IPS DF 6.9 (cell line): Measurements from ENCODE around the gene LHX6.

Source experiments
- DNase-seq: peaks from one replicate; pipeline ENCODE4 v3.0.0-alpha.2; 2013; ENCODE audit warnings: low read depth, low spot score
- H3K27ac ChIP-seq: one replicate; pipeline ENCODE4 v1.5.1; 2013; ENCODE audit warnings: low read length, control low read depth
- H3K27me3 ChIP-seq: 2 replicates; pipeline ENCODE4 v1.6.1; 2013; ENCODE audit warnings: mild to moderate bottlenecking, low read length; ENCODE audit not compliant: control insufficient read depth, insufficient read depth
- H3K36me3 ChIP-seq: 2 replicates; pipeline ENCODE4 v1.6.1; 2013; ENCODE audit warnings: low read length; ENCODE audit not compliant: control insufficient read depth, insufficient read depth
- H3K4me1 ChIP-seq: 2 replicates; pipeline ENCODE4 v1.6.1; 2013; ENCODE audit warnings: low read length; ENCODE audit not compliant: control insufficient read depth, insufficient read depth
- H3K4me3 ChIP-seq: 2 replicates; pipeline ENCODE4 v1.5.1; 2013; ENCODE audit warnings: mild to moderate bottlenecking, low read length
- H3K9me3 ChIP-seq: 2 replicates; pipeline ENCODE4 v1.6.1; 2013; ENCODE audit warnings: low read length, inconsistent platforms; ENCODE audit not compliant: control insufficient read depth, insufficient read depth
- WGBS: extraction: QIAGEN DNeasy Blood & Tissue Kit; methylation state at CpG from one replicate; pipeline ENCODE4 v1.1.7; 2013; ENCODE audit warnings: mixed read lengths, missing lambda C conversion rate; ENCODE audit not compliant: insufficient read length, insufficient coverage; 5-methylcytosine and 5-hydroxymethylcytosine counted together

Gene LHX6

GRCh38 chr9:122228568-122229484, at the start of gene LHX6:
LHX6 (minus strand) TSS chr9:122228957; CDS start chr9:122228740, 217 bp downstream.
- Histone ChIP-seq H3K4me1 (peaks cover 5% of the 10 kb centered on the region; the same call in 1 of the 2 replicates), H3K27ac (no peak within 1 kb of the TSS), H3K4me3 (peak within 1 kb of the TSS; percentile 33; the same call in 1 of the 2 replicates), H3K36me3 (no peaks in the 10 kb centered on the region), H3K27me3 (peaks cover 70% of the 10 kb centered on the region), H3K9me3 (no peaks in the 10 kb centered on the region)
- no CpG with 5 or more reads among the region's 70 CpGs for WGBS
- no peak for DNase-seq

- Histone ChIP-seq H3K9me3 (no peaks in the 10 kb centered on the region), H3K27ac (no peak overlapping the region), H3K36me3 (peaks cover 2% of the 10 kb centered on the region; the same call in 1 of the 2 replicates), H3K4me1 (no peaks in the 10 kb centered on the region), H3K4me3 (no peak overlapping the region), H3K27me3 (no peaks in the 10 kb centered on the region)
- WGBS = 100% methylated on average over 1 of the region's 10 CpGs
- no peak for DNase-seq
Measured at GRCh38 chr9:122277285-122277897, 48.6 kb upstream of the LHX6 start.

GRCh38 chr9:122276096-122276495, 47.3 kb upstream of the LHX6 start:
- no peaks in the 10 kb centered on the region for H3K4me1 ChIP-seq
- DNase-seq = no peak
- WGBS = no CpG with 5 or more reads among the region's 7 CpGs
- peaks cover 2% of the 10 kb centered on the region; the same call in 1 of the 2 replicates for H3K36me3 ChIP-seq
- H3K27ac ChIP-seq = no peak overlapping the region
- H3K4me3 ChIP-seq = no peak overlapping the region
- no peaks in the 10 kb centered on the region for H3K9me3 ChIP-seq
- no peaks in the 10 kb centered on the region for H3K27me3 ChIP-seq

GRCh38 chr9:122274055-122274454, 45.3 kb upstream of the LHX6 start:
- Histone ChIP-seq H3K9me3 (no peaks in the 10 kb centered on the region), H3K36me3 (peaks cover 2% of the 10 kb centered on the region; the same call in 1 of the 2 replicates)
- no CpG with 5 or more reads among the region's 2 CpGs for WGBS

GRCh38 chr9:122268041-122268814, 39.5 kb upstream of the LHX6 start:
- WGBS = no CpG with 5 or more reads among the region's 6 CpGs
- Histone ChIP-seq H3K4me3 (no peak overlapping the region), H3K27ac (no peak overlapping the region), H3K9me3 (no peaks in the 10 kb centered on the region), H3K36me3 (no peaks in the 10 kb centered on the region; the same call in 1 of the 2 replicates), H3K4me1 (no peaks in the 10 kb centered on the region), H3K27me3 (no peaks in the 10 kb centered on the region)
- DNase-seq = no peak

More at GRCh38 chr9:122274055-122274454, 45.3 kb upstream of the LHX6 start:
- no peaks in the 10 kb centered on the region for H3K4me1 ChIP-seq
- H3K4me3 ChIP-seq = no peak overlapping the region
- no peak overlapping the region for H3K27ac ChIP-seq
- DNase-seq = no peak
- no peaks in the 10 kb centered on the region for H3K27me3 ChIP-seq

GRCh38 chr9:122265149-122265915, 36.6 kb upstream of the LHX6 start:
- Histone ChIP-seq H3K9me3 (no peaks in the 10 kb centered on the region), H3K4me3 (peak overlapping the region; percentile 77; the same call in 1 of the 2 replicates), H3K36me3 (no peaks in the 10 kb centered on the region), H3K27ac (no peak overlapping the region), H3K27me3 (no peaks in the 10 kb centered on the region), H3K4me1 (no peaks in the 10 kb centered on the region)
- no peak for DNase-seq
- WGBS = no CpG with 5 or more reads among the region's 17 CpGs

GRCh38 chr9:122264360-122265148, 35.8 kb upstream of the LHX6 start, which contains the start of the genes MRRF and RBM18:
MRRF (plus strand) TSS chr9:122264882; CDS start chr9:122270892, 6,010 bp downstream.
RBM18 (minus strand) TSS chr9:122264840; CDS start chr9:122261492, 3,348 bp downstream.
- WGBS = no CpG with 5 or more reads among the region's 60 CpGs

GRCh38 chr9:122263699-122264349, 35.1 kb upstream of the LHX6 start:
- H3K36me3 ChIP-seq = no peaks in the 10 kb centered on the region; the same call in none of the 2 replicates
- no peaks in the 10 kb centered on the region for H3K9me3 ChIP-seq
- H3K27me3 ChIP-seq = no peaks in the 10 kb centered on the region
- DNase-seq = no peak
- H3K4me3 ChIP-seq = peak overlapping the region; percentile 77; the same call in 1 of the 2 replicates
- no peak overlapping the region for H3K27ac ChIP-seq
- no peaks in the 10 kb centered on the region for H3K4me1 ChIP-seq
- WGBS = no CpG with 5 or more reads among the region's 13 CpGs

More at GRCh38 chr9:122264360-122265148, 35.8 kb upstream of the LHX6 start, which contains the start of the genes MRRF and RBM18:
- peak within 1 kb of the TSS; percentile 77; the same call in 1 of the 2 replicates for H3K4me3 ChIP-seq
- H3K4me1 ChIP-seq = no peaks in the 10 kb centered on the region
- DNase-seq = peak; percentile 79
- H3K27ac ChIP-seq = no peak within 1 kb of the TSS
- H3K9me3 ChIP-seq = no peaks in the 10 kb centered on the region
- H3K27me3 ChIP-seq = no peaks in the 10 kb centered on the region
- no peaks in the 10 kb centered on the region; the same call in none of the 2 replicates for H3K36me3 ChIP-seq
